ENCODE results near the gene GPR137B.

GPR137B gene

DNA sequence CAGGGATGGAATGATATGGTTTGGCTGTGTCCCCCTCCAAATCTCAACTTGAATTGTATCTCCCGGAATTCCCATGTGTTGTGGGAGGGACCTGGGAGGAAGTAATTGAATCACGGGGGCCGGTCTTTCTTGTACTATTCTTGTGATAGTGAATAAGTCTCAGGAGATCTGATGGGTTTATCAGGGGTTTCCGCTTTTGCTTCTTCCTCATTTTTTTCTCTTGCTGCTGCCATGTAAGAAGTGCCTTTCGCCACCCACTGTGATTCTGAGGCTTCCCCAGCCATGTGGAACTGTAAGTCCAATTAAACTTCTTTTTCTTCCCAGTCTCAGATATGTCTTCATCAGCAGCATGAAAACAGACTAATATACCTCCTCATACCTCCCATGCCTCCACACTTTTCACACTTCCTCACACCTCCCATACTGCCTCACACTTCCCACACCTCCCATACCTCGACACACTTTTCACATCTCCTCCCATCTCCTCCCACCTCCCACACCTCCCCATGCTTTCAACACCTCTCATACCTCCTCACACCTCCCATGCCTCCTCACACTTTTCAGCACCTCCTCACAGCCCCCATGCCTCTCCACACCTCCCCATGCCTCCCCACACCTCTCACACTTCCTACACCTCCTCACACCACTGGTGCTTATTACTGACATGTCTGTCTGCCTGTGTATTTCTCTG lies 21.3 kb downstream of the GPR137B start:
- no peaks in the 10 kb centered on the region for H3K36me3 ChIP-seq (replicated peaks)
- DNase-seq: no peak
- in situ Hi-C loops (cut with HindIII; ENCODE audit: low pct_ligation_motif_present, low sequenced_read_pairs): no loop called here

DNA sequence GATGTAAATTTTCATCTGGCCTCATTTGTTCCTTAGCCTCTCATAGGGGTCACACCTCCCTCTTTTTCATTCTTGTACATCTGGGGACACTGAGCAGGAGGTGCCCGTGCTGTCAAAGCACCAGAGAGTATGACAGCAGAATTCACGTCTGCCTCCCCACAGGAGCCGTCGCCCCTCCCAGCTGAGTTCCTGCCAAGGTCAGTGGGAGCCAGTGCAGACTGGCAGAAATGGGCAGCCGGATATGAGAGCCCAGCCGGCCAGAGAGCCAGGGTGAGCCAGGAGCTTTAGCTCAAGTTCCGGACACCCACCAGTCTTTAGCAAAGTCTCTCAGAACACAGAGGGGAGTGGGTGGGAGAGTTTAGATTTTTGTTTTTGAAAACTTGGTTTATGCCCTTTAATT lies 21.9 kb downstream of the GPR137B start:
- Histone ChIP-seq H3K4me3 (ENCODE audit: low read depth, low read length) (no peak overlapping the region), H3K36me3 (replicated peaks) (no peaks in the 10 kb centered on the region), H3K27ac (no peak overlapping the region), H3K27me3 (replicated peaks) (no peaks in the 10 kb centered on the region)
- in situ Hi-C loops (cut with HindIII; ENCODE audit: low pct_ligation_motif_present, low sequenced_read_pairs): no loop called here
- no peak for DNase-seq
- TF ChIP-seq, protein P1, sequence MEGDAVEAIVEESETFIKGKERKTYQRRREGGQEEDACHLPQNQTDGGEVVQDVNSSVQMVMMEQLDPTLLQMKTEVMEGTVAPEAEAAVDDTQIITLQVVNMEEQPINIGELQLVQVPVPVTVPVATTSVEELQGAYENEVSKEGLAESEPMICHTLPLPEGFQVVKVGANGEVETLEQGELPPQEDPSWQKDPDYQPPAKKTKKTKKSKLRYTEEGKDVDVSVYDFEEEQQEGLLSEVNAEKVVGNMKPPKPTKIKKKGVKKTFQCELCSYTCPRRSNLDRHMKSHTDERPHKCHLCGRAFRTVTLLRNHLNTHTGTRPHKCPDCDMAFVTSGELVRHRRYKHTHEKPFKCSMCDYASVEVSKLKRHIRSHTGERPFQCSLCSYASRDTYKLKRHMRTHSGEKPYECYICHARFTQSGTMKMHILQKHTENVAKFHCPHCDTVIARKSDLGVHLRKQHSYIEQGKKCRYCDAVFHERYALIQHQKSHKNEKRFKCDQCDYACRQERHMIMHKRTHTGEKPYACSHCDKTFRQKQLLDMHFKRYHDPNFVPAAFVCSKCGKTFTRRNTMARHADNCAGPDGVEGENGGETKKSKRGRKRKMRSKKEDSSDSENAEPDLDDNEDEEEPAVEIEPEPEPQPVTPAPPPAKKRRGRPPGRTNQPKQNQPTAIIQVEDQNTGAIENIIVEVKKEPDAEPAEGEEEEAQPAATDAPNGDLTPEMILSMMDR (IDR thresholded peaks at IDR 0.05; ENCODE audit: low read depth, low read length, missing control alignments): no peak

More for the DNA sequence above, 21.3 kb downstream of the GPR137B start:
- TF ChIP-seq, protein P1 (IDR thresholded peaks at IDR 0.05; ENCODE audit: low read depth, low read length, missing control alignments): no peak
- no peak overlapping the region for H3K4me3 ChIP-seq (ENCODE audit: low read depth, low read length)
- no peak overlapping the region for H3K27ac ChIP-seq
- no peaks in the 10 kb centered on the region for H3K27me3 ChIP-seq (replicated peaks)

DNA sequence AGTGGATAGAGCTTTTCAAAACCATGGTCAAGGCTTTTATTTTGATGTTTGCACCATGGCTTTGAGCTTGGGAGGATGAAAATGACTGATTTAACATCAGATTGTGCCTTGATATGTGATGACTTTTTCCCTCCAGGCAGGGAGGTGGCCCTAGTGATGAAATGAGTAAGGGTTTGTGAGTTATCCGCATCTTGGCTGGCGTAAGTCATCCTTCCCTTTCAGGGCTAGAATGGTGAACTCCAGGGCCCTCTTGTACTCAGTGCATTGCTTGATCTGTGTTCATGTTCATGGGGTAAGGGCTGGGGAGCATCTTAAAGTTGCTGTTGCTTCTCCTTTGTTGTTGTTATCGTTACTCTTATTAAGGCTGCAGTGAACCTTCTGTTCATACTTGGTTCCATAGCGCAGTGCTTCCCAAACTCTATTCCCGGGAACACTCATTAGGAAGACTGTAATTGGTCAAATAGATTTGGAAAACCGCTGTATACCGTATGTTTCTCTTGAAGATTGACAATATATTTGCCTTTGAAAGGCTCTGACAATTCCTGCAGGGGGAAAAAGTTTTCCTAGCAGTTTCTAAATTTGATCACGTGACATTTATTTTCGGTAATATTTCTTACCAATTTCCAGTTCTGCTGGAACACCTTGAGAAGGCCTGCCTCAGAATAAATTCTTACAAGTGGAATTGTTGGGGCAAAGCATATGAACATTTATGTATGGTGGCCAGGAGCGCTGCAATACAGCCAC lies 23.1 kb downstream of the GPR137B start:
- Histone ChIP-seq H3K27ac (no peak overlapping the region), H3K36me3 (replicated peaks) (no peaks in the 10 kb centered on the region), H3K4me3 (ENCODE audit: low read depth, low read length) (no peak overlapping the region), H3K27me3 (replicated peaks) (no peaks in the 10 kb centered on the region)
- TF ChIP-seq, protein P1 (IDR thresholded peaks at IDR 0.05; ENCODE audit: low read depth, low read length, missing control alignments): no peak
- no peak for DNase-seq
- in situ Hi-C loops (cut with HindIII; ENCODE audit: low pct_ligation_motif_present, low sequenced_read_pairs): no loop called here

GRCh38 chr1:236166041-236166440 lies 23.7 kb downstream of the GPR137B start:
- TF ChIP-seq, protein P1 (IDR thresholded peaks at IDR 0.05; ENCODE audit: low read depth, low read length, missing control alignments): no peak
- DNase-seq: no peak
- Histone ChIP-seq H3K27ac (no peak overlapping the region), H3K27me3 (replicated peaks) (no peaks in the 10 kb centered on the region), H3K4me3 (ENCODE audit: low read depth, low read length) (no peak overlapping the region), H3K36me3 (replicated peaks) (no peaks in the 10 kb centered on the region)
- in situ Hi-C loops (cut with HindIII; ENCODE audit: low pct_ligation_motif_present, low sequenced_read_pairs): no loop called here

GRCh38 chr1:236167154-236167553 lies 24.8 kb downstream of the GPR137B start:
- TF ChIP-seq, protein P1 (IDR thresholded peaks at IDR 0.05; ENCODE audit: low read depth, low read length, missing control alignments): no peak
- no peak overlapping the region for H3K27ac ChIP-seq
- H3K27me3 ChIP-seq (replicated peaks): no peaks in the 10 kb centered on the region
- in situ Hi-C loops (cut with HindIII; ENCODE audit: low pct_ligation_motif_present, low sequenced_read_pairs): no loop called here
- no peaks in the 10 kb centered on the region for H3K36me3 ChIP-seq (replicated peaks)
- DNase-seq: no peak
- no peak overlapping the region for H3K4me3 ChIP-seq (ENCODE audit: low read depth, low read length)

All from brain microvascular endothelial cell (primary cell).